Measurements from ENCODE around the gene BLMH.

- TF ChIP-seq, protein P1, sequence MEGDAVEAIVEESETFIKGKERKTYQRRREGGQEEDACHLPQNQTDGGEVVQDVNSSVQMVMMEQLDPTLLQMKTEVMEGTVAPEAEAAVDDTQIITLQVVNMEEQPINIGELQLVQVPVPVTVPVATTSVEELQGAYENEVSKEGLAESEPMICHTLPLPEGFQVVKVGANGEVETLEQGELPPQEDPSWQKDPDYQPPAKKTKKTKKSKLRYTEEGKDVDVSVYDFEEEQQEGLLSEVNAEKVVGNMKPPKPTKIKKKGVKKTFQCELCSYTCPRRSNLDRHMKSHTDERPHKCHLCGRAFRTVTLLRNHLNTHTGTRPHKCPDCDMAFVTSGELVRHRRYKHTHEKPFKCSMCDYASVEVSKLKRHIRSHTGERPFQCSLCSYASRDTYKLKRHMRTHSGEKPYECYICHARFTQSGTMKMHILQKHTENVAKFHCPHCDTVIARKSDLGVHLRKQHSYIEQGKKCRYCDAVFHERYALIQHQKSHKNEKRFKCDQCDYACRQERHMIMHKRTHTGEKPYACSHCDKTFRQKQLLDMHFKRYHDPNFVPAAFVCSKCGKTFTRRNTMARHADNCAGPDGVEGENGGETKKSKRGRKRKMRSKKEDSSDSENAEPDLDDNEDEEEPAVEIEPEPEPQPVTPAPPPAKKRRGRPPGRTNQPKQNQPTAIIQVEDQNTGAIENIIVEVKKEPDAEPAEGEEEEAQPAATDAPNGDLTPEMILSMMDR (IDR thresholded peaks at IDR 0.05) = no peak
- TF ChIP-seq EP300 (IDR thresholded peaks at IDR 0.05) (no peak), POLR2A (IDR thresholded peaks at IDR 0.05) (no peak), POLR2AphosphoS5 (IDR thresholded peaks at IDR 0.05) (no peak)
Observed at GRCh38 chr17:30275911-30276310, 15.8 kb downstream of the BLMH start.
